ENCODE measurements around the gene PIGQ. TPM values are rescaled to one million over a fixed set of nuclear protein-coding genes. Genes with fewer than 3 reads are reported as not detected.

Gene PIGQ
- total RNA-seq, 2 donors from 2014 or later: 76.5 to 83.1 TPM

DNA sequence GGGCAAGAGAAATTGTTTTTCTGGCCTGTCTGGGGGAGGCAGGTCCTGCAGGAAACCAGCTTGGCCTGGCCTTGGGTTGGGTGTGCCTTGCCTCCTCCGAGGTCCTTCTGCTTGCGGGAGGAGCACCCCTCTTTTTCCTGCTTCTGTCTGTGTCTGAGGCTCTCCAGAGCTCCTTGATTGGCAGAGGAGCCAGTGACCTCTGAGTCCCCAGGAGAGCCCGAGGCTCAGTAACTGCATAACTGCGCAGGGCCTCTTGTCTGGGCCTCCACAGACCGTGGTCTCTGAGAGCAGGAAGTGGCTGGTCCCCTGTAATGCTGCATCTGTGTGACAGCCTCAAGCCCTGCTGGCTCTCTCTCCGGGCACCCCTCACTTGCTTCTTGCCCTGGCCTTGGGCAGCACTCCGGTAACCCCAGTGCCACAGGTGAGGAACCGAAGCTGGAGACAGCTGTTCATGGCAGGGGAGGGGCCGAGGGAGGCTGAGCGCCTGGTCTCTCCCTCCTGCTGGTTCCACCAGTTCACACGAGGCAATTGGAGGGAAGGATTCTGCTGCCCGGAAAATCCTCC lies 40.7 kb upstream of the PIGQ start:
- peaks cover 80% of the 10 kb centered on the region for H3K4me1 ChIP-seq
- H3K4me3 ChIP-seq: peak overlapping the region in 1 of 2 donors; percentile 48
- no peaks in the 10 kb centered on the region for H3K36me3 ChIP-seq (replicated peaks in 1 of 2; ENCODE audit: insufficient read depth in 1 of 2, low read depth in 2 of 2)
- WGBS, 2 donors: 11 to 24% methylated on average over 12 of the region's 12 CpGs
- TF ChIP-seq POLR2A (IDR thresholded peaks at IDR 0.05) (no peak), CTCF (IDR thresholded peaks at IDR 0.05) (no peak)
- intact Hi-C loops (cut with DNase I): no loop called here
- DNase-seq (peak in 3 of 4 donors; percentile 49 to 60 (median 56)), ATAC-seq (no peak)
- no peaks in the 10 kb centered on the region for H3K27me3 ChIP-seq
- peak overlapping the region; percentile 80 to 97 (median 84) for H3K27ac ChIP-seq
- H3K9me3 ChIP-seq: no peaks in the 10 kb centered on the region

DNA sequence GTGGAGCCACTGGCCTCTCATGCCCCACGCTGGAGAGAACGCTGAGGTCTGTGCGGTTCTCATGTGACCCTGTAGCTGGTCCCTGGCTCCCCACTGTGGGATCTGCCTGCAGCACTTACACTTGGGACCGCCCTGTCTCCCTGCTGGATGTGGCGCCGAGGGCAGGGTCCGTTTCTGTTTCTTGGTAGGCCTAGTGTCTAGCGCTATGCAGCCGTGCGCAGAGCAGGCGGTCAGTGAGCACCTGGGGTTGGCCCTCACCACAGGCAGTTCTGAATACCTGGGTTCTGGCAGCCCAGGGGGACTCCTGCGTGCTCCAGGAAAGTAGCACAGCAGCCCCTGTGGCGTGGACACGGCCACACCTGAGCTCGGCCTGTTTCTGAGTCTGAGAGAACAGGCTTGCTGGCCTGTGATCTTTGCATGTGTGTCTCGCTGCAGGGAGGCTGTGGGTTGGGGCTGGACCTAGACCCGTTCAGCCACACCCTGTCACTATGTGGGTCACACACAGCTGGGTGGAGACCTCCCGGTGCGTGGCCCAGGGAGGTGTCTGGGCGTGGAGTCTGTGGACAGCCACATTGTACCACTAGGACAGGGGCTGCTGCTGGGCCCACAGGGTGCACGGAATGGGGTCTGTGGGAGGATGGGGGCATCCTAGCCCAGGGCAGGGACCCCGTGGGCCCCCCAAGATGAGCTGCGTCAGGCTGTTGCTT lies 39.5 kb upstream of the PIGQ start:
- ATAC-seq: no peak
- Histone ChIP-seq H3K4me3 (no peak overlapping the region), H3K27ac (peak overlapping the region in 1 of 4 donors; percentile 97), H3K4me1 (peaks cover 80% of the 10 kb centered on the region), H3K27me3 (no peaks in the 10 kb centered on the region), H3K9me3 (no peaks in the 10 kb centered on the region), H3K36me3 (replicated peaks in 1 of 2; ENCODE audit: insufficient read depth in 1 of 2, low read depth in 2 of 2) (no peaks in the 10 kb centered on the region)
- TF ChIP-seq POLR2A (IDR thresholded peaks at IDR 0.05) (no peak), CTCF (IDR thresholded peaks at IDR 0.05) (no peak)
- 64 to 83% methylated on average over 2 to 22 of the region's 23 CpGs for WGBS, 2 donors
- intact Hi-C loops (cut with DNase I): no loop called here
- peak in 1 of 4 donors; percentile 53 for DNase-seq

GRCh38 chr16:531494-532125 lies 38.2 kb upstream of the PIGQ start:
- no peaks in the 10 kb centered on the region for H3K27me3 ChIP-seq

GRCh38 chr16:533391-534123 lies 36.2 kb upstream of the PIGQ start:
- peak; percentile 86 for ATAC-seq
- 13 to 15% methylated on average over 2 to 30 of the region's 30 CpGs for WGBS, 2 donors
- no peaks in the 10 kb centered on the region for H3K27me3 ChIP-seq
- H3K36me3 ChIP-seq (replicated peaks in 1 of 2; ENCODE audit: insufficient read depth in 1 of 2, low read depth in 2 of 2): no peaks in the 10 kb centered on the region
- TF ChIP-seq CTCF (IDR thresholded peaks at IDR 0.05): peak in 5 of 7 experiments; percentile 11 to 46 (median 44)
- peak; percentile 36 to 71 (median 69) for TF ChIP-seq POLR2A (IDR thresholded peaks at IDR 0.05)
- H3K9me3 ChIP-seq: no peaks in the 10 kb centered on the region
- H3K27ac ChIP-seq: peak overlapping the region; percentile 40 to 79 (median 70)
- H3K4me1 ChIP-seq: peaks cover 68% of the 10 kb centered on the region
- peak; percentile 86 to 93 (median 90) for DNase-seq
- intact Hi-C loops (cut with DNase I): no loop called here
- H3K4me3 ChIP-seq: no peak overlapping the region

More at GRCh38 chr16:531494-532125, 38.2 kb upstream of the PIGQ start:
- no peaks in the 10 kb centered on the region for H3K9me3 ChIP-seq
- WGBS, 2 donors: 44 to 58% methylated on average over 10 to 16 of the region's 16 CpGs
- DNase-seq (no peak), ATAC-seq (no peak)
- H3K27ac ChIP-seq: peak overlapping the region in 1 of 4 donors; percentile 17
- TF ChIP-seq CTCF (IDR thresholded peaks at IDR 0.05) (no peak), POLR2A (IDR thresholded peaks at IDR 0.05) (no peak)
- H3K4me3 ChIP-seq: no peak overlapping the region
- peaks cover 75% of the 10 kb centered on the region for H3K4me1 ChIP-seq
- intact Hi-C loops (cut with DNase I): no loop called here
- no peaks in the 10 kb centered on the region for H3K36me3 ChIP-seq (replicated peaks in 1 of 2; ENCODE audit: insufficient read depth in 1 of 2, low read depth in 2 of 2)
